Erythroblast (primary cell): ENCODE results near the gene ENDOU.

ENCODE experiments used
- GATA1 ChIP-seq: IDR thresholded peaks from 2 replicates; pipeline ENCODE4 v1.6.1; 2011; ENCODE audit warnings: low read depth, mild to moderate bottlenecking, control low read depth, low read length, moderate library complexity
- POLR2A ChIP-seq: IDR thresholded peaks from 2 replicates; pipeline ENCODE4 v1.6.1; 2011; ENCODE audit warnings: mild to moderate bottlenecking, low read length

GRCh38 chr12:47769234-47770085, 44.2 kb upstream of the ENDOU start:
- no peak for TF ChIP-seq POLR2A
- no peak for TF ChIP-seq GATA1
